ENCODE results near the gene CCSER2. TPM values are rescaled to one million over a fixed set of nuclear protein-coding genes. Genes with fewer than 3 reads are reported as not detected.
A peak's percentile ranks its signal among the peaks of the same experiment; 100 is the strongest.
"Not testable (repeated sequence)": the region's sequence is repeated elsewhere in the genome, so short reads cannot be mapped to it uniquely, and the experiment has no call there.

The CCSER2 gene
- total RNA-seq, 1 donor from 2014 or later: 78.8 TPM

DNA sequence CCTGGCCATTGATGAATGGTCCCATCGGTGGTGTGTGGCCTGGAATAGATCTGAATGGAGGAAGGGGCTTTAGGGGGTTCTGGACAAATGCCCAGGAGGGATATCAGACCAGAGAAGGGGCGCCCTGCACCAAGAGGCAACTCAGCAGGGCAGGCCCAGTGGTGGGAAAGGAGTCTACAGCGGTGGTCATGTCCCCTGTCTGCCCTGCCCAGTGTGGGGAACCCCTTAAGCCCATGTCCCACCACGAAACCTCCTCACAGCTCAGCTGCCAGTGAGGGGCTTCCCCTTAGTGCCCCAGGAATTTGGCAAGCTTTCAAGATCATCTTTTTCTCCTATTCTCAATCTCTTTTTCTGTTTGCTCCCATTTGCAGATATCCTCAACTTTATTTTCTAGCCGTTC lies 14.1 kb upstream of the CCSER2 start:
- DNase-seq (ENCODE audit: low spot score): no peak
- Mint-ChIP-seq H3K4me1 (ENCODE audit: low read depth) (peaks cover 6% of the 10 kb centered on the region), H3K27ac (ENCODE audit: unreplicated experiment) (no peak overlapping the region), H3K36me3 (ENCODE audit: low read depth) (no peaks in the 10 kb centered on the region), H3K9me3 (ENCODE audit: low read depth) (no peaks in the 10 kb centered on the region), H3K27me3 (ENCODE audit: low read depth) (no peaks in the 10 kb centered on the region), H3K4me3 (ENCODE audit: unreplicated experiment) (no peak overlapping the region)
- TF ChIP-seq, protein P1, sequence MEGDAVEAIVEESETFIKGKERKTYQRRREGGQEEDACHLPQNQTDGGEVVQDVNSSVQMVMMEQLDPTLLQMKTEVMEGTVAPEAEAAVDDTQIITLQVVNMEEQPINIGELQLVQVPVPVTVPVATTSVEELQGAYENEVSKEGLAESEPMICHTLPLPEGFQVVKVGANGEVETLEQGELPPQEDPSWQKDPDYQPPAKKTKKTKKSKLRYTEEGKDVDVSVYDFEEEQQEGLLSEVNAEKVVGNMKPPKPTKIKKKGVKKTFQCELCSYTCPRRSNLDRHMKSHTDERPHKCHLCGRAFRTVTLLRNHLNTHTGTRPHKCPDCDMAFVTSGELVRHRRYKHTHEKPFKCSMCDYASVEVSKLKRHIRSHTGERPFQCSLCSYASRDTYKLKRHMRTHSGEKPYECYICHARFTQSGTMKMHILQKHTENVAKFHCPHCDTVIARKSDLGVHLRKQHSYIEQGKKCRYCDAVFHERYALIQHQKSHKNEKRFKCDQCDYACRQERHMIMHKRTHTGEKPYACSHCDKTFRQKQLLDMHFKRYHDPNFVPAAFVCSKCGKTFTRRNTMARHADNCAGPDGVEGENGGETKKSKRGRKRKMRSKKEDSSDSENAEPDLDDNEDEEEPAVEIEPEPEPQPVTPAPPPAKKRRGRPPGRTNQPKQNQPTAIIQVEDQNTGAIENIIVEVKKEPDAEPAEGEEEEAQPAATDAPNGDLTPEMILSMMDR (IDR thresholded peaks at IDR 0.05): no peak

DNA sequence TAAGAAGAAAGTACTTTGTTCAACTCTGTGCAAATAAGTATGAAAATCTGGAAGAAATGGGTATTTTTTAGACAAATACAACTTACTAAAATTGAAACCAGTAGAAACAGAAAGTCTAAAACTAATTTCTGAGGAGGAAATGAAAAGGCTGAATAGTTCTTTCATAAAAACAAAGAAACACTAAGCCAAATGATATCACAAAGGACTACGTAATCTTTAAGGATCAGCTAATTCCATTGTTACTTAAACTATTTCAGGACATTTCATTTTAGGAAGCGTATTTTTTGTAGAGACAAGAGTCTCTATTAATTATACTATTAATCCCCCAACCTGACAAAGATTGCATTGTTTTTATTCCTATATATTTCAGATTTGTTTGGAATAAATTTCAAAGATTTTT lies 11.2 kb upstream of the CCSER2 start:
- no peak for DNase-seq (ENCODE audit: low spot score)
- TF ChIP-seq, protein P1 (IDR thresholded peaks at IDR 0.05): no peak
- Mint-ChIP-seq H3K4me1 (ENCODE audit: low read depth) (peaks cover 6% of the 10 kb centered on the region), H3K36me3 (ENCODE audit: low read depth) (no peaks in the 10 kb centered on the region), H3K9me3 (ENCODE audit: low read depth) (no peaks in the 10 kb centered on the region), H3K27me3 (ENCODE audit: low read depth) (no peaks in the 10 kb centered on the region), H3K4me3 (ENCODE audit: unreplicated experiment) (no peak overlapping the region), H3K27ac (ENCODE audit: unreplicated experiment) (no peak overlapping the region)

DNA sequence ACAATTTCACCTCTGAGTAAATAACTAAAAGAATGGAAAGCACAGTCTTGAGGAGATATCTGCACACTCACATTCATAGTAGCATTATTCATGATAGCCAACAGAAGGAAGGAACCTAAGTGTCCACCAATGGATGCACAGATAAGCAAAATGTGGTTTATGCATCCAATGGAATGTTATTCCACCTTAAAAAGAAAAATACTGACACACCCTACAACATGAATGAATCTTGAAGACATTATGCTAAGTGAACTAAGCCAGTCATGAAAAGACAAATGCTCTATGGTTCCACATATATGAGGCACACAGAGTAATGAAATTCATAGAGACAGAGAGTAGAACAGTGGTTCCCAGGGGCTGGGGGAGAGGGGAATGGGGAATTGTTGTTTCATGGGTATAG lies 6.5 kb upstream of the CCSER2 start:
- no peaks in the 10 kb centered on the region for H3K9me3 Mint-ChIP-seq (ENCODE audit: low read depth)
- H3K4me1 Mint-ChIP-seq (ENCODE audit: low read depth): no peaks in the 10 kb centered on the region

DNA sequence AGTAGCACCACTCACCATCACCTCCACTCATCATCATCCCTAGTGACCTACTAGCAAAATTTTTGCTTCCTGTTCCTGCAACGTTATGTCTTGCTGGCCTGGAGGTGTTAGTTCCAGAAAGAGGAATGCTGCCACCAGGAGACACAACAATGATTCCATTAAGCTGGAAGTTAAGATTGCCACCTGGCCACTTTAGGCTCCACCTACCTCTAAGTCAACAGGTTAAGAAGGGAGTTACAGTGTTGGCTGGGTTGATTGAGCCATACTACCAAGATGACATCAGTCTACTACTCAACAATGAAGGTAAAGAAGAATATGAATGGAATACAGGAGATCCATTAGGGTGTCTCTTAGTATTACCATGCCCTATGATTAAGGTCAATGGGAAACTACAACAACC lies 4.8 kb upstream of the CCSER2 start:
- H3K4me3 Mint-ChIP-seq (ENCODE audit: unreplicated experiment); H3K36me3 Mint-ChIP-seq (ENCODE audit: low read depth); DNase-seq (ENCODE audit: low spot score); H3K4me1 Mint-ChIP-seq (ENCODE audit: low read depth); H3K9me3 Mint-ChIP-seq (ENCODE audit: low read depth); H3K27me3 Mint-ChIP-seq (ENCODE audit: low read depth); H3K27ac Mint-ChIP-seq (ENCODE audit: unreplicated experiment): not testable (repeated sequence)

More for the DNA sequence above, 6.5 kb upstream of the CCSER2 start:
- TF ChIP-seq, protein P1 (IDR thresholded peaks at IDR 0.05): no peak
- Mint-ChIP-seq H3K27ac (ENCODE audit: unreplicated experiment) (no peak overlapping the region), H3K27me3 (ENCODE audit: low read depth) (no peaks in the 10 kb centered on the region), H3K4me3 (ENCODE audit: unreplicated experiment) (no peak overlapping the region), H3K36me3 (ENCODE audit: low read depth) (no peaks in the 10 kb centered on the region)
- no peak for DNase-seq (ENCODE audit: low spot score)

DNA sequence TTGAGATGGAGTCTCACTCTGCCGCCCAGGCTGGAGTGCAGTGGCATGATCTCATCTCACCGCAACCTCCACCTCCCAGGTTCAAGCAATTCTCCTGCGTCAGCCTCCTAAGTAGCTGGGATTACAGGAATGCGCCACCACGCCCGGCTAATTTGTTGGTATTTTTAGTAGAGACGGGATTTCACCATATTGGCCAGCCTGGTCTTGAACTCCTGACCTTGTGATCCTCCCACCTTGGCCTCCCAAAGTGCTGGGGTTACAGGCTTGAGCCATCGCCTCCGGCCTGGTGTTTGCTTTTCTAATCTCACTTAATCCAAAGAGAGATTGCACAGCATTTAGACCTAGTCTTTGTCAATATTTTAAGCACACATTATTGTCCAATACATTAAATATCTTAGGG lies 1.4 kb upstream of the CCSER2 start:
- H3K36me3 Mint-ChIP-seq (ENCODE audit: low read depth); H3K9me3 Mint-ChIP-seq (ENCODE audit: low read depth); H3K4me3 Mint-ChIP-seq (ENCODE audit: unreplicated experiment); H3K27me3 Mint-ChIP-seq (ENCODE audit: low read depth); DNase-seq (ENCODE audit: low spot score); H3K27ac Mint-ChIP-seq (ENCODE audit: unreplicated experiment): not testable (repeated sequence)
- peaks cover 32% of the 10 kb centered on the region for H3K4me1 Mint-ChIP-seq (ENCODE audit: low read depth)

DNA sequence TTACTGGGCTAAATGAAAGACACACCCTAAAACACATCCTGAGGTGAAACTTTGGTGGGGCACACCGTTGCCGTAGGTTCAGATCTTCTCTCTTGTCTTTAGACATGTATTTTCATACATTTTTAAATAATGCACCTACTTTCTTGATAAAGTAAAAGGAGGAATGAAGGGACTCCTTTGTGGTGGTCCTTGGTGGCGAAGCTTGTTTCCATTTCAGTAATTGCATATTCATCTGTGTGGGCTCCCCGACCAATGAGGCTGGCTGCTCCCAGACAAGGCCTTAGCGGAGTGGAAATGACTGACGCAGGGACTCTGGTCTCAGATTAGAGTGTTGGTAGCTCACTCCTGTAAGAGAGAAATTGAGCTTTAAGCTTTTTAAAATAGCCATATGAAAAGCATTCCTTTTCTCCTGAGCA lies 815 bp downstream of the CCSER2 start:
- peak overlapping the region; percentile 96 for H3K27ac Mint-ChIP-seq (ENCODE audit: unreplicated experiment)
- H3K4me3 Mint-ChIP-seq (ENCODE audit: unreplicated experiment): peak overlapping the region; percentile 89
- no peaks in the 10 kb centered on the region for H3K27me3 Mint-ChIP-seq (ENCODE audit: low read depth)
- TF ChIP-seq, protein P1 (IDR thresholded peaks at IDR 0.05): peak; percentile 3
- no peak for DNase-seq (ENCODE audit: low spot score)
- H3K4me1 Mint-ChIP-seq (ENCODE audit: low read depth): peaks cover 42% of the 10 kb centered on the region
- H3K9me3 Mint-ChIP-seq (ENCODE audit: low read depth): no peaks in the 10 kb centered on the region
- H3K36me3 Mint-ChIP-seq (ENCODE audit: low read depth): no peaks in the 10 kb centered on the region
